SK-N-MC (cell line): Measurements from ENCODE around the gene SH3D19.

Experiments used
- EZH2 ChIP-seq: fragments of 200-600 bp; sonication (generic); IDR thresholded peaks from one replicate; pipeline ENCODE4 v1.6.1; 2017; ENCODE audit warnings: antibody characterized with exemption
- POLR2AphosphoS5 ChIP-seq: IDR thresholded peaks from 2 replicates; pipeline ENCODE4 v1.6.1; 2012; ENCODE audit warnings: mild to moderate bottlenecking, low read depth, low read length, borderline replicate concordance

DNA sequence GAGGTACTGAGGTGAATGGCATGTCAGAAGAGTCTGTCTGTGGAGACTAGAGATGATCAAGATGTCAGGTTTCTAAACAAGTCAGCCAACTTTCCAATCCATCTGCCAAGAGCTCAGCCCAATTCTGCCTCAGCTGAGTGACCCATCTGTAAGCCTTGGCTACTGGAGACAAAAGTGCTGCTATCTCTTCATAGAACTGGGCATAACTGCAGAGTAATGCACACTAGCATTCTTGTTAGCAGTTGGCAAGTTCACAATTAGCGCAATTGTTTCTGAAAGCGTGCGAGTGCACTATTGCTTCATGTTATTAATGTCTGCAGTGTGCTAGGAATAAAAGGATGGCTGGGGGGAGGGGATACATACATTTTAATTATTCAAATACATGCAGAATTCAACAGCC, 32.9 kb upstream of the SH3D19 start:
- TF ChIP-seq POLR2AphosphoS5 (no peak), EZH2 (no peak)
